HG02642 (cell line): ENCODE measurements around the gene TTC39C.

Experiments used
- ATAC-seq: cut with Tn5 transposase; IDR thresholded peaks from one replicate; pipeline ENCODE4 v1.9.1; 2021; ENCODE audit warnings: mild to moderate bottlenecking; ENCODE audit not compliant: unreplicated experiment, poor library complexity

TTC39C gene

DNA sequence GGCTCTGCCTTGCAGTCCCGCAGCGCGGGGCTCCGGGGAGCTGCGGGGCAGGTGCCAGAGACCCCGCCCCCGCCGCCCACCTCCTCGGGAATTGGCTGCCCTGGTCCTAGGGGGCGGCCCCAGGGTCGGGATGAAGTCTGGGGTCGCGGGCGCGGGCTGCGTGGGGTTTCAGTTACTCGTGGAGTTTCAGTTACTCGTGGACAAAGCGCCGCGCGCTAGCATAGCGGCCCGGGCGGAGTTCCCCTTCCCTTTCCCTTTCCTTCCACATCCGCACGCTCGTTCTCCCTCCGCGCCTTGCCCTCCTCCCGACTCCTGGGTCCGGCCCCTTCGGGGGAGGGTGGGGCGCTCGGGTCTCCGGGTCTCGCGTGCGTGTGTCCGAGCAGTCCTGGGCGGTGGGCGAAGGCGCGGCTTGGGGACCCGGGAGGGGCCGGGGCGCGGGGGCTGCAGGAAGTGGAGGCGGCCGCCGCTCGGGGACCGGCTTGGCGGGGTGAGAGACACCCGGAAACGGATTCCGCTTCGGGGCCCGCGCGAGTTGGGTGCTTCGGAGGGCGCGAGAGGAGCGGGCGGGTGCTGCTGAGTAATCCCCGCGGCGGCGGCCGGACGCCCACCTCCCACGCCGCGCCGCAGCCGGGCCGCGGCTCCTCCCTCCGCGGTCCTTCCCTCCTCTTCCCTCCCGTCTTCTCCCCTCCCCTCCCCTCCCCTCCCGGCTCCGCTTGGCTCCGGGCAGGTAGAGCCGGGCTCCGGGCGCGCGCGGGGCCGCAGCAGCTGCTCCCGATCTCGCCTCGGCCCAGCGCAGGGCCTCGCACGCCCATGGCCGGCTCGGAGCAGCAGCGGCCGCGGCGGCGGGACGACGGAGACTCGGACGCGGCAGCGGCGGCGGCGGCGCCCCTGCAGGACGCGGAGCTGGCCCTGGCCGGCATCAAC, at the start of gene TTC39C:
TSS of gene TTC39C (plus strand) at position 693 of the 924 bp plus-strand sequence. CDS start at position 811, 118 bp downstream.
- peak; percentile 53 for ATAC-seq

DNA sequence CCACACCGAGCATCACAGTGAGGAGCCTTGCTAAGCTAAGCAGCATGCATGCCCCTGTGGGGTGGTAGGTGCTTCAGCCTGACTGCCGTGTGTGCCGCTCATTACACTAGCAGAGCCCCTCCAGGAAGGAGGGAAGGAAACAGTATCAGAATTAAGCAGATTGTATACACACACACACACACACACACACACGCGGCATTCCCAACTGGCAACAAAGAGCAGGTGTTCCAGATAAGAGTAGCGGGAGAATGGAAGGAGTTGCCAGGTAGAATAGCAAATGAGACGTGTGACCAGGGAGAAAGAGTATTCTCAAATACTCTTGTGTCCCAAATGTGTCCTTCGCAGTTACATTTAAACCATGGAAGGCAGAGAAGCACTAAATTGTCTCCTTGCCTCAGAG, 47.6 kb upstream of the TTC39C start:
- ATAC-seq: no peak

DNA sequence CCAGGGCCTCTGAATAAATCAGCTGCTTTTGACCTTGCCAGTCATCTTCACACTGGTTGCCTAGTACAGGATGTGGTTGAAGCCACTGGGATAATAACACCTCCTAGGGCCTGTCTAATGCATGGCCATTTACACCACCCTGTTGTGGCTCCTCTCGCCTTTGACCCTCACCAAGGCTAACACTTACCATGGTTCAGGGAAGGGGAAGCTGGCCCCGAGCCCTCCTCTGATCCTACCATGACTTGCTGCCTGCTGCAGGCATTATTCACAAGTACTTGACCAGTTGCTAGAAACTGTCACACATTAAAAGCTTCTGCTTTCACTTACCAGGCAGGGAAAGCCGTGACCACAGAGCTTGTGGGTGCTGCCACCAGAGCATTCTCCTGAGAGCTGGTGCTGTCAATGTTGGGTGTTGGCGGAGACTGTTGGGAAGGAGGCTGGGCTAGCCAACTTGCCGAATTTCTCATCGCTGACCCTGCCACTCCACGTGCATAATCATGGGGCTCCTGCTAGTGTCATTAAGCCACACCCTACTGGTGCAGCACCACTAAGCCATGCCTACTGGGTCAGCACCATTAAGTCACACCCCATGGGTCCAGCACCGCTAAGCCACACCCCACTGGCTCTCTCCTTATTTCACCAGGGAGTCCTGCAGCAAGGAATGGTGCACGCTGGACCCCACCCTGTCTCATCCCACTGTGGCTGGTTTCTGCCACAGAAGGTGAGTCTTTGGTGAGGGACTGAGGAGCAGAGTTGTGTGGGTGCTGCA, 47.0 kb upstream of the TTC39C start:
- peak; percentile 51 for ATAC-seq

DNA sequence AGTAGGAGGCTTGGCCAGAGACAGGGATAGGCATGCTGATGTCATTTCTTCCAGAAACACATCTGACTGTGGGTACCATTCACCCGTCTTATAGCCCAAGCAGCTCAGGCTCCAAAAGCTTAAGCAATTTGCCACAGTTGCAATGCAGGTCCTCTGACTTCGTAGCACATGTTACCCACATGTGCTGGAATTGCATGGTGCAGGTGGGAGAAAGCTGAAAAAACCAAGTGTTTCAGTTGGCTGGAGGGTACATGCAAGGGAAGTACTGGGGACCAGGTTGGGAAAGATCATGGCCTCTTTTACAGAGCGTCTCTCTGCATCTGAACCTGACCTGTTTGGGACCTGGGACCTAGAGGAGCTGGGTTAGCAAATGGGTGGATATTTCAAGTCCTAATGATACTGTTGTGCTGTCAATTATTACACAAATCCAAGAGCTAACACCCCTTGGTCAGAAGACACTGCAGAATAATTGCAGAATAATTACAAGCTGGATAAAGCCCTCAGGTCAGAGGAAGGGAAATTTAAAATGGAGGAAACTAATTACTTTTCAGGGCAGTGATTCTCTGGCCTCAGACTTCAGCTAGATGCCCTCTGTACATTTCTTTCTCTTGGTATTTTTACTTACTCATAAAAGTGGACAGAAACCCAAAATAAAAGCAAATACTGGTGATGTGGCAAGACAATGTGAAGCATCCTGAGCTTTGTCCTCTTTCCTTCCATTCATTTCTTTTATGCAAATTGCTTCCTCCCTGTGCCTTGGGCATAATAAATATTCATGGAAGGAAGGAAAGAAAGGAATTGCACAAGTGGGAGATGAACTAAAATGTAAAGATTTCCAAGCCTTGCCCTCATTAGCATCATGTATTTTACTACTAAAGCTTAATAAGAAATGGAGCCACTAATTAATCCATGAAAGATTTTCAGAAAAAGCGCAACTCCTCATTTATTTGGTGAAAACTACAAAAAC, 45.6 kb upstream of the TTC39C start:
- no peak for ATAC-seq

DNA sequence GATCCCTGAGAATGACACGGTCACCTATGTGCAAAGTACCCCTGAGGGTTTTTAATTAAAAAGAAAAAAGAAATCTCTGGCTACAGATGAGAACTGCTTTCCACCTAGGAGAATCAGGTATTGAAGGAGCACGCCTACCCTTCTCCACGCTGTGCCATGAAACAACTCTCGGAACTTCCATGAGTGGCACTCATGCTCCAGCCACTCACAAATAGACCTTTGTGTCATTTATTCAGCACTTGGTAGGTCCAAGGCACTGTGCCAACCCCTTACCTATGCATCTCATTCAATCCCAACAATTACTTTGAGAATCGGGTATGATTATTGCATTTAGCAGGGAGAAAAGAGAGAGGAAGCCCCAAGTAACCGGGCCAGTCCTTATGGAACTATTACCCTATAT, 44.9 kb upstream of the TTC39C start:
- ATAC-seq: no peak

DNA sequence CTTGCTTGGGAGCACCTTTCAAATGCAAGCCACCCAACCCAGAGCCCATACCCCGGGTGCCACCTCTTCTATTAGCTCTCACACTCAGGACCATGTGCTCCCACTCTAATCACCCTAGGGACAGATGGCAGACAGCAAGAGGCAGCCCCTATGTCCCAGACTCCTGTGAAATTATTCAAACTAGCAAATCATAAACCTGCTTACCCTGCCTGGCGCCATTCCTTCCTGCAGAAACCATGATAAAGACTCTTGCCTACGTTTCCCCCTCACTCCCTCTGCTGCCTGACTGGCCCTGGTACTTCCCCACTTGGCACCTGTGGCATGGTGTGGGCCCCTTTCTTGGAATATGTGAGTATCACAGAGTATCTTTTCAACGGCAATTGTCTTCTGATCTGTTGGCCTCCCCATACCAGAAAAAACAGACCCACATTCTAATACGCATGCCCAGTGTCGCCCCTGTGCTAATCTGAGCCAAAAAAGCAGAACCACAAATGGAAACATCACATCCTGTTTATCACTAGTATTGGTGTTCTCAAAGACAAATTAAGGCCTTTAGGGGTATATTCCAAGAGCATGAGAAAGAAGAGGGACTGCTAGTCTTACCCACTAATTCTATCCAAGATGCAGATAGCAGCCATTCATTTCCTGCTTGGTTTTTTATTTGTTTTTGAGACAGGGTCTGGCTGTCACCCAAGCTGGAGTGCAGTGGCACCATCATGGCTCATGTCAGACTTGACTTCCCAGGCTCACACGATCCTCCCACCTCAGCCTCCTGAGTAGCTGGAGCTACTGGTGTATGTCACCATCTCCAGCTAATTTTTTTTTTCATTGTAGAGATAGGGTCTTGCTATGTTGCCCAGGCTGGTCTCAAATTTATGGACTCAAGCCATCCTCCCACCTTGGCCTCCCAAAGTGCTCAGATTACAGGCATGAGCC, 44.1 kb upstream of the TTC39C start:
- no peak for ATAC-seq

DNA sequence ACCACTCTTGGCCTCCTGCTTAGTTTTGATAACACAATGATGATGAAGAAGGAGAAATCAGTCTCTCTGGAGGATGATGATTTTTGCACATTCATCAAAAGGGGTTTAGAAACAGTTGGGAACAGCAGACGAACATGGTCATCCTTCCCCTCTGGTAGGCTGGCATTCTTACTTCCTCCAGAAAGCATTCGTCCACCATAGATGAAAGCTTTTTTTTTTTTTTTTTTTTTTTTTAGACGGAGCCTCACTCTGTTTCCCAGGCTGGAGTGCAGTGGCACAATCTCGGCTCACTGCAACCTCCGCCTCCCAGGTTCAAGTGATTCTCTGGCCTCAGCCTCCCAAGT, 43.5 kb upstream of the TTC39C start:
- no peak for ATAC-seq

DNA sequence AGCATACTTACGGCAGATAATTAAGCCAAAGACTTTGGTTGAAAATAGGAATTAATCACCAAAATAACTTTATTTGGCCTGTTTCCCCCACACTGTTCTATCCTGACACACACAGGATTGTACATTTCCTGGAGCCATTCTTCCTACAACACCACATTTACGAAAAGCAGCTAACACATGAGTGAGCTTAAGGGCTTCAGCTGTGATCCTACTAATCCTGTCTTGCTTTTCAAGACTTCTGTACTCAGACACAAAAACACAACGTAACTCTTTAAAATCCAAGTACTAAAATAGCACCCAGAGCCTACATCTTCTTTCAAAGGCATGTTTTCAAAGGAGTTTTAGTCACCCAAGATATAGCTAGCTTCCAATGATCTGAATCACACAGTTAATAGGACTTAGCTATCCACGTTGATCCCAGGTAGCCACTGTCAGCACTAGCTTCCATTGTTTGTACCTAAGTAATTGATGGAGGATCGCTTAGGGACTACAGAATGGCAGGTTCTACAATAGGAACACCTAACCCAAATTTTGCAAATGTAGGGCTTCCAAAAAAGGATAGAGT, 42.8 kb upstream of the TTC39C start:
- ATAC-seq: no peak

DNA sequence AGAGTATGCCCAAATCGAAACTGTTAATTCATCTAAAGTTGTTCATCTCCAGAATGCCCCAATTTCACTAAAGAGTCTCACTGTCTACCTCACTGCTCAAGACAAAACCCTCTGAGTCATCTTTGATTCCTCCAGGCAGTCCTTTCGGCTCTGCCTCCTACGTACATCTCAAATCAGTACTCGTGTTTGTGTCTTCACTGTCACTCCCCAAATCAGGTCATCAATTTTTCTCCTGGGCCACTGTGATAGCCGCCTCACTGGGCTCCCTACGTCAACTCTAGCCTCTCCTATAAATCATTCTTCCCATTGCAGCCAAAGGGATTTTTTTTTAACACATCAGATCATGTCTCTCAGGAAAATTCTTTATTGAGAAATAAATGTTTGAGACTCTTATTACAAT, 42.1 kb upstream of the TTC39C start:
- peak; percentile 62 for ATAC-seq

DNA sequence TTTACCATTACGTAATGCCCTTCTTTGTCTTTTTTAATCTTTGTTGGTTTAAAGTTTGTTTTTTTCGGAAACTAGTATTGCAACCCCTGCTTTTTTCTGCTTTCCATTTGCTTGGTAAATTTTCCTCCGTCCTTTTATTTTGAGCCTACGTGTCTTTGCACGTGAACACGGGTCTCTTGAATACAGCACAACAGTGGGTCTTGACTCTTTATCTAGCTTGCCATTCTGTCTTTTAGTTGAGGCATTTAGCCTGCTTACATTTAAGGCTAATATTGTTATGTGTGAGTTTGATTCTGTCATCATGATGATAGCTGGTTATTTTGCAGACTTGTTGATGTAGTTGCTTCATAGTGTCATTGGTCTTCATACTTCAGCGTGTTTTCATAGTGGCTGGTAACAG, 37.5 kb upstream of the TTC39C start:
- no peak for ATAC-seq

DNA sequence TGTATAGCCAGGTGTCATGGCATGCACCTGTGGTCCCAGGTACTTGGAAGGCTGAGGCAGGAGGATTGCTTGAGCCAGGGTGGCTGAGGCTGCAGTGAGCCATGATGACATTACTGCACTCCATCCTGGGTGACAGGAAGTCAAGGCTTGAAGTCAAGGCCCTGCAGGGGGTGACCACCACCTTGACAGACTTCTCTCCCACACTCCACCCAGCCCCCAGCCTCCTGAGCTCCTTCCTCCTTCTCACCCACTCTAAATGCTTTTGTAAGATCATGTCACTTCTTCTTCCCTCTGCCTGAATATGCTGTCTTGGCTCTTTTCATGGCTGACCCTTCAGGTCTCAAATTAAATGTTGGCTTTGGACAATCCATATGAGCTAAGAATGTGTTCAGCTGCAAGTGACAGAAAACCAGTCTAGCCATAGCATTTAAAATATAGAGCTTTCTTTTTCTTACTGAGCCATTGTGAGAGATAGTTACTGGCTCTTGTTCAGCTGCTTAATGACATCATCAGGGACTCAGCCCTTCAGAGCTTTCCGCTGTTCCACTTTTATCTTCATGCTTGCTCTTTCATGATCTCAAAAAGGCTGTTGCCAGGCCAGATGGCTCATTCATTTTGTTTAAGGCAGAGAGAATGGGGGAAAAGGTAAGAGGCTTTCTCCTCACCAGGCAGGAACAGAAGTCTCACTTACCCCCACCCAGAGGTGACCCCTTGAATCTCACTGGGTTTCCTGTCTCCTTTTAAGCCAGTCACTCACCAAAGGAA, 36.7 kb upstream of the TTC39C start:
- ATAC-seq: no peak

DNA sequence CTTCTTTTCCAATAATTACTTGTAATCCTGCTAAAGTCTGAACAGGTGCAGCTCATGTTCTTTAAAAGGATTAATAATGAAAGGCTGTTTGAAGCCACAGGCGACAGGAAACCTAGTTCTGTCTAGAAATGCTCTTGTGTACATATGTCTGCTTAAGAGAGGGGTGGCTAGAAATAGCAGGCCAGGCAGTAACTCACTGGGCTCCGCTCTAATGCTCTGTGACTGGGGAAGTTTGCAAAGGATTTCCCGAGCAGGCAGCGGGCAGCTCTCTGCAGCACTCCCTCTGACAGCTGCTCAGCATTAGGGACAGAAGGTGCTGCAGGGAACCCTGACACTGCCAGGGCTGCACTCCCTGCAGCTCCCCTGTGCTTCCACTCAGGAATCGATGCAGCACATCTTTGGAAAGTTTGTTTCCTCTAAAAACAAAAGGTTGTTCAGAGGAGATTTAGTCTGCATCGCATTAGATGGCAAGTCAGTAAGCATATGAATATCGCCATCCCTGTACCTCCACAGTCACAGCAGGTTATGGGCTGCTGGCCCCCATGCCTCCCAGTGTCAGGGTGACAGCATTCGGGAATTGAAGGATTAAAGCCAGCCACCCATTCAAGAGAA, 33.1 kb upstream of the TTC39C start:
- peak; percentile 89 for ATAC-seq

DNA sequence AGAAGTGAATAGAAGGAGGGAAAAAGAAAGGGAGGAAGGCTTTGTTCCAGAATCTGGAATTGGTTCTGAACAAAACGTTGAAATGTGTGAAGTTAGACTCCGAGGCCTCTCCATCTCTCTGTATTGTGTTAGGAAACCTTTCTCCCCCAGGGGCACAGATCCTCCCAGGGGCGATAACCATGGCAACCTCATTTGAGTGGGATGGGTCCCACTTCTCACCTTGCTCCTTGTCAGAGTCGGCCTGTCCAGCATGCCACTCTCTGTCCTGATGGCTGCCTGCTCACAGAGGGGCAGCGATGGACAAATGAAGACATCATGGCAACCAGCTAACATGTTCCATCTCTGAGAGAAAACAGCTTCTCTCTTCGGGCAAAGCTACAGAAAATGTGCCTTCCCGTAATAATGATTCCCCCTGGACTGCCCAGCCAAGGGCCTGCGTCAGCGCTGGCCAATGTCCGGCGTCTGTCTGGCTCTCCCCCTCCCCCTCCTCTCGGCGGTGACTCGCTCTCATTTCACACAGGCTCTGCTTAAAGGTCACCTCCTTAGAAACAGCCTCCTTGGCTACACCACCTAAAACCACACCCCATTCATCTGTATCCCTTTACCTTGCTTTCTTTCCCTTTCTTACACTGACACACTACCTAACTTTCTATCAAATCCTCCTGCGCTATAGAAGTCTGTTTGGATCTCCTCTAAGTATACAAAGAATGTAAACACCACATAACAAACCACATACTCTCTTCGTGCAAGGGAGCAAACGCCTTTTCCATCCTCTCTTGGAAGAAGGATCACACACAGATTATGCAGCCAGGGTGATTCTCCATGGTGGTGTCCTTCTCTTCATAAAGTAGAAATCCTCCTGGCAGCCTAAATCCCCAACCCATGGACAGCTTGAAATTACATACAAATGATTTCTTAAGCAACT, 32.1 kb upstream of the TTC39C start:
- ATAC-seq: no peak

DNA sequence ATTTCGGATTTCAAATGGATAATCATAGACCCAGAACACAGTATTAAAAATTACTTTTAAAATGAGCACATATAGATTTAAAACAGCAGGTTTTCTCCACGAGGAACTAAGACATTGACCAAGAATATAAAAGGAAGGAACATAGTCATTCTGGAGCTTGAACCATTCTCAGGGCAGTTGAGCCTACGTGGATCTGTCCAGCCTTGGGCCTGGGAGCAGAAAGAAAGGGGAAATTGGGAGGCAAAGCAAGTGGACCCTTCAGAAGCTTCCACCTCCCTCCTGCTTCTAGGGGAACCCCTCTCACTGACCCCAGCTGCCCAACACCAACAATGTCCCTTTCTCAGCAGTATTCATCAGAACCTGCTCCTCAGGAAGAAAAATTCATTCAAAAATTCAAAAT, 31.4 kb upstream of the TTC39C start:
- ATAC-seq: no peak

DNA sequence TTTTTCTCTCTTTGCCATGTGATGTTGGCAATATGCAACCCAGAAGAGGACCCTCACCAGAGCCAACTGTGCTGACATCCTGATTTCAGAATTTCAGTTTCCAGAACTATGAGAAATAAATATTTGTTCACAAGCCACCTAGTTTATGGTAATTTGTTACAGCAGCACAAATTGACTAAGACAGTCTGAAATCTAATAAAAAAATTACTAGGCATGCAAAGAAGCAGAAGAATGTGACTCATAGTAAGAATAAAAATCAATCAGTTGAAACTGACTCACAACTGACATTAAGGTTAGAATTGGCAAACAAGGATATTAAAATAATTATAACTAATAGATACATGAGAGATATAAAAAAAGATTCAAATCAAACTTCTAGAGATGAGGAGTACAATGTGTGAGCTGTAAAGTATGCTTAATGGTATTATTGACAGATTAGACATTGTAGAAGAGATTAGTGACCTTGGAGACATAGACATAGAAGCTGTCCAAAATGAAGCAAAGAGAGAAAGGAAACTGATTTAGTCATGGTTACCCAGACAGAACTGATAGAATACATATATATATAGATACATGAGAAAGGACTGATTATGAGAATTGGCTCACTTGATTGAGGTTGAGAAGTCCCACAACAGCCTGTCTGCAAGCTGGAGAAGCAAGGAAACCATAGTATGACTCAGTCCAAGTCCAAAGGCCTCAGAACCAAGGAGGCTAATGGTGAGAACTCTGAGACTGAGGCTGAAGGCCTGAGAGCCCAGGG, 27.8 kb upstream of the TTC39C start:
- no peak for ATAC-seq
